ENCODE measurements around the gene ACTL7B. TPM values are rescaled to one million over a fixed set of nuclear protein-coding genes. Genes with fewer than 3 reads are reported as not detected.

ACTL7B gene
- total and polyA plus RNA-seq, 2 donors (not counting 1 experiment from before 2014, with no cell fraction given) = 0.07 TPM; not detected in 1

GRCh38 chr9:108885643-108886348 is 30.0 kb upstream of the ACTL7B start:
- no peaks in the 10 kb centered on the region for H3K27me3 ChIP-seq (replicated peaks in 1 of 4; ENCODE audit: control extremely low read depth in 1 of 4, control insufficient read depth in 3 of 4, insufficient read depth in 4 of 4, low read length in 3 of 4)
- ATAC-seq (ENCODE audit: low read depth) = no peak
- H4K20me1 ChIP-seq (ENCODE audit: control insufficient read depth, insufficient read depth, low read length, poor library complexity, severe bottlenecking) = no peaks in the 10 kb centered on the region
- H3K27ac Mint-ChIP-seq = no peak overlapping the region
- H3K4me3 ChIP-seq (ENCODE audit: control extremely low read depth in 1 of 5, extremely low read depth in 1 of 5, insufficient read depth in 1 of 5, low read depth in 2 of 5, low read length in 4 of 5) = no peak overlapping the region
- H2AFZ ChIP-seq (ENCODE audit: insufficient read depth, low read depth, low read length, poor library complexity, severe bottlenecking) = no peak overlapping the region
- no peaks in the 10 kb centered on the region for H3K9me3 ChIP-seq (ENCODE audit: control extremely low read depth in 1 of 3, control insufficient read depth in 2 of 3, insufficient read depth in 1 of 3, low read length in 2 of 3)
- H3K27me3 Mint-ChIP-seq = no peaks in the 10 kb centered on the region
- H3K4me2 ChIP-seq (replicated peaks; ENCODE audit: low read depth, low read length, poor library complexity, severe bottlenecking) = no peak overlapping the region
- peaks cover 9 to 38% of the 10 kb centered on the region in 2 experiments for H3K36me3 ChIP-seq (replicated peaks in 1 of 2; ENCODE audit: control extremely low read depth in 1 of 2, control insufficient read depth in 1 of 2, extremely low read depth in 1 of 2, insufficient read depth in 2 of 2, low read length in 1 of 2)
- ChIA-PET CTCF (no interaction called here), POLR2A (no interaction called here)
- no peaks in the 10 kb centered on the region for H3K4me1 ChIP-seq (ENCODE audit: control insufficient read depth in 2 of 2, insufficient read depth in 2 of 2, low read length in 2 of 2)
- TF ChIP-seq EZH2 (IDR thresholded peaks at IDR 0.05; ENCODE audit: borderline replicate concordance, insufficient read depth, low read depth, low read length, poor library complexity, severe bottlenecking) = no peak
- TF ChIP-seq, protein P1, sequence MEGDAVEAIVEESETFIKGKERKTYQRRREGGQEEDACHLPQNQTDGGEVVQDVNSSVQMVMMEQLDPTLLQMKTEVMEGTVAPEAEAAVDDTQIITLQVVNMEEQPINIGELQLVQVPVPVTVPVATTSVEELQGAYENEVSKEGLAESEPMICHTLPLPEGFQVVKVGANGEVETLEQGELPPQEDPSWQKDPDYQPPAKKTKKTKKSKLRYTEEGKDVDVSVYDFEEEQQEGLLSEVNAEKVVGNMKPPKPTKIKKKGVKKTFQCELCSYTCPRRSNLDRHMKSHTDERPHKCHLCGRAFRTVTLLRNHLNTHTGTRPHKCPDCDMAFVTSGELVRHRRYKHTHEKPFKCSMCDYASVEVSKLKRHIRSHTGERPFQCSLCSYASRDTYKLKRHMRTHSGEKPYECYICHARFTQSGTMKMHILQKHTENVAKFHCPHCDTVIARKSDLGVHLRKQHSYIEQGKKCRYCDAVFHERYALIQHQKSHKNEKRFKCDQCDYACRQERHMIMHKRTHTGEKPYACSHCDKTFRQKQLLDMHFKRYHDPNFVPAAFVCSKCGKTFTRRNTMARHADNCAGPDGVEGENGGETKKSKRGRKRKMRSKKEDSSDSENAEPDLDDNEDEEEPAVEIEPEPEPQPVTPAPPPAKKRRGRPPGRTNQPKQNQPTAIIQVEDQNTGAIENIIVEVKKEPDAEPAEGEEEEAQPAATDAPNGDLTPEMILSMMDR (IDR thresholded peaks at IDR 0.05) = no peak
- H3K4me3 Mint-ChIP-seq = no peak overlapping the region
- WGBS (ENCODE audit: insufficient coverage) = 67% methylated on average over 1 of the region's 1 CpG
- DNase-seq = no peak
- H3K9me3 Mint-ChIP-seq (ENCODE audit: insufficient read depth) = no peaks in the 10 kb centered on the region
- H3K9ac ChIP-seq (ENCODE audit: low read length) = no peak overlapping the region
- no peaks in the 10 kb centered on the region for H3K4me1 Mint-ChIP-seq
- H3K79me2 ChIP-seq (ENCODE audit: control insufficient read depth, insufficient read depth, low read length) = no peaks in the 10 kb centered on the region
- no peak overlapping the region for H3K27ac ChIP-seq (ENCODE audit: low read length in 2 of 2)
- intact Hi-C loops (cut with micrococcal nuclease) = no loop called here

DNA sequence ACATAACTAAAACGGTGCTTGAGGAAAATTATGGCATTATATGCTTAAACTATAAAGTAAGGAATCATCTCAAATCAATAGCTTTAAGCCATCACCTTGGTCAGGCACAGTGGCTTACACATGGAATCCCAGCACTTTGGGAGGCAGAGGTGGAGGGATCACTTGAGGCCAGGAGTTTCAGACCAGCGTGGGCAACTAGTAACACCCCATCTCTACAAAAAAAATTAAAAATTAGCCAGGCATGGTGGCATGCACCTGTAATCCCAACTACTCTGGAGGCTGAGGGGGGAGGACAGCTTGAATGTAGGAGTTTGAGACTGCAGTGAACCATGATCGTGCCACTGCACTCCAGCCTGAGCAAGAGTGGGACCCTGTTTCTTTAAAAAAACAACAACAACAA is 28.9 kb upstream of the ACTL7B start:
- no peaks in the 10 kb centered on the region for H3K27me3 Mint-ChIP-seq
- no peak overlapping the region for H3K4me3 Mint-ChIP-seq
- intact Hi-C loops (cut with micrococcal nuclease) = no loop called here
- Histone ChIP-seq H2AFZ (ENCODE audit: insufficient read depth, low read depth, low read length, poor library complexity, severe bottlenecking) (no peak overlapping the region), H3K27ac (ENCODE audit: low read length in 2 of 2) (no peak overlapping the region), H3K4me1 (ENCODE audit: control insufficient read depth in 2 of 2, insufficient read depth in 2 of 2, low read length in 2 of 2) (no peaks in the 10 kb centered on the region), H3K9ac (ENCODE audit: low read length) (no peak overlapping the region), H3K79me2 (ENCODE audit: control insufficient read depth, insufficient read depth, low read length) (no peaks in the 10 kb centered on the region), H3K36me3 (replicated peaks in 1 of 2; ENCODE audit: control extremely low read depth in 1 of 2, control insufficient read depth in 1 of 2, extremely low read depth in 1 of 2, insufficient read depth in 2 of 2, low read length in 1 of 2) (peaks cover 8 to 37% of the 10 kb centered on the region in 2 experiments), H3K27me3 (replicated peaks in 1 of 4; ENCODE audit: control extremely low read depth in 1 of 4, control insufficient read depth in 3 of 4, insufficient read depth in 4 of 4, low read length in 3 of 4) (no peaks in the 10 kb centered on the region), H4K20me1 (ENCODE audit: control insufficient read depth, insufficient read depth, low read length, poor library complexity, severe bottlenecking) (no peaks in the 10 kb centered on the region), H3K4me2 (replicated peaks; ENCODE audit: low read depth, low read length, poor library complexity, severe bottlenecking) (no peak overlapping the region), H3K4me3 (ENCODE audit: control extremely low read depth in 1 of 5, extremely low read depth in 1 of 5, insufficient read depth in 1 of 5, low read depth in 2 of 5, low read length in 4 of 5) (no peak overlapping the region), H3K9me3 (ENCODE audit: control extremely low read depth in 1 of 3, control insufficient read depth in 2 of 3, insufficient read depth in 1 of 3, low read length in 2 of 3) (no peaks in the 10 kb centered on the region)
- no peak for TF ChIP-seq EZH2 (IDR thresholded peaks at IDR 0.05; ENCODE audit: borderline replicate concordance, insufficient read depth, low read depth, low read length, poor library complexity, severe bottlenecking)
- TF ChIP-seq, protein P1 (IDR thresholded peaks at IDR 0.05) = no peak
- no peaks in the 10 kb centered on the region for H3K4me1 Mint-ChIP-seq
- ATAC-seq (ENCODE audit: low read depth) (no peak), DNase-seq (no peak)
- CTCF ChIA-PET = no interaction called here
- H3K9me3 Mint-ChIP-seq (ENCODE audit: insufficient read depth) = no peaks in the 10 kb centered on the region
- H3K27ac Mint-ChIP-seq = no peak overlapping the region
- POLR2A ChIA-PET = no interaction called here
- no CpG with 5 or more reads among the region's 3 CpGs for WGBS (ENCODE audit: insufficient coverage)

Measured in B cell (primary cell).